ENCODE data around the gene RPS19BP1. TPM values are rescaled to one million over a fixed set of nuclear protein-coding genes. Genes with fewer than 3 reads are reported as not detected.

RPS19BP1 gene
- total and polyA plus RNA-seq, 2 of the 8 experiments (the other 6 are each of a cell fraction or from before 2014, with no cell fraction given) = 77.9 to 97.9 TPM

GRCh38 chr22:39480557-39480956, 52.0 kb downstream of the RPS19BP1 start:
- Histone ChIP-seq H3K79me2 (ENCODE audit: control insufficient read depth in 1 of 2, insufficient read depth in 2 of 2, low read length in 2 of 2) (no peaks in the 10 kb centered on the region), H3K23me2 (ENCODE audit: low read depth, low read length) (no peaks in the 10 kb centered on the region), H3K36me3 (ENCODE audit: control insufficient read depth in 2 of 4, insufficient read depth in 4 of 4, low read length in 3 of 4) (no peaks in the 10 kb centered on the region), H3K14ac (ENCODE audit: insufficient read length) (no peak overlapping the region), H2AFZ (ENCODE audit: low read length) (no peak overlapping the region), H3K4me3 (ENCODE audit: extremely low read depth in 1 of 4, insufficient read depth in 2 of 4, low read depth in 3 of 4, low read length in 4 of 4) (no peak overlapping the region), H3K27ac (ENCODE audit: low read depth, low read length) (no peak overlapping the region), H3K56ac (replicated peaks; ENCODE audit: insufficient read length, low read depth, low read length) (no peak overlapping the region), H4K20me1 (replicated peaks in 1 of 2; ENCODE audit: control insufficient read depth in 1 of 2, insufficient read depth in 2 of 2, low read length in 2 of 2) (peaks cover 9 to 17% of the 10 kb centered on the region in 2 experiments), H2BK5ac (ENCODE audit: low read depth, low read length) (no peak overlapping the region), H2BK15ac (ENCODE audit: low read length) (no peak overlapping the region), H3K23ac (ENCODE audit: insufficient read length) (no peak overlapping the region), H3K4me2 (ENCODE audit: insufficient read depth in 1 of 2, low read depth in 2 of 2, low read length in 2 of 2) (no peak overlapping the region), H3K79me1 (ENCODE audit: low read depth, low read length) (peaks cover 3% of the 10 kb centered on the region), H3K9ac (replicated peaks in 1 of 4; ENCODE audit: extremely low read depth in 1 of 4, low read depth in 3 of 4, low read length in 3 of 4) (no peak overlapping the region), H3K27me3 (replicated peaks in 1 of 4; ENCODE audit: control insufficient read depth in 3 of 4, extremely low read depth in 1 of 4, insufficient read depth in 3 of 4, low read length in 3 of 4) (no peaks in the 10 kb centered on the region; a peak in 1 of 7 replicates), H3K4me1 (replicated peaks in 1 of 4; ENCODE audit: control insufficient read depth in 3 of 4, insufficient read depth in 4 of 4, low read length in 3 of 4) (no peaks in the 10 kb centered on the region; a peak in 1 of 7 replicates), H4K8ac (ENCODE audit: extremely low read depth, insufficient read depth, low read length) (no peak overlapping the region), H3K9me3 (ENCODE audit: insufficient read depth in 2 of 2, low read depth in 1 of 2, low read length in 1 of 2) (no peaks in the 10 kb centered on the region), H3K18ac (ENCODE audit: extremely low read depth, low read length) (no peak overlapping the region), H4K91ac (replicated peaks; ENCODE audit: insufficient read length, low read length) (no peak overlapping the region), H3K4ac (replicated peaks; ENCODE audit: insufficient read length, low read depth, low read length) (no peak overlapping the region), H4K5ac (ENCODE audit: insufficient read length, low read depth, low read length) (no peak overlapping the region), H2BK12ac (ENCODE audit: low read depth, low read length) (0 out of 2 replicates have a peak overlapping the region, but pooled peaks have one; percentile 9), H2BK20ac (ENCODE audit: low read length) (no peak overlapping the region), H2BK120ac (replicated peaks; ENCODE audit: low read depth, low read length) (no peak overlapping the region), H2AK5ac (ENCODE audit: low read depth, low read length) (no peak overlapping the region)
- FAIRE-seq (no peak), DNase-seq (ENCODE audit: low read depth in 1 of 2, low spot score in 2 of 2) (no peak)
- TF ChIP-seq SIN3A (conservative IDR thresholded peaks at IDR 0.05 in 1 of 2, IDR thresholded peaks at IDR 0.05 in 1 of 2; ENCODE audit: low read depth in 1 of 2, low read length in 2 of 2) = no peak
- ChIA-PET CTCF (ENCODE audit: partially characterized antibody) (interaction anchor here (0.8 to 11.1 kb wide), 10 partner anchors 9 to 137 kb away, joined by 3 to 120 read pairs (median 6); no protein-coding TSS in a partner anchor), POLR2A (ENCODE audit: partially characterized antibody) (interaction anchor here (1.0 to 1.4 kb wide), 4 partner anchors 14 to 81 kb away, joined by 3 to 6 read pairs (median 4); partner anchors contain the start of genes ATF4 and TAB1)
- WGBS, 2 experiments (ENCODE audit: extremely low coverage in 1 of 2, insufficient coverage in 1 of 2, insufficient read length in 1 of 2, insufficient replicate concordance in 2 of 2, low coverage in 1 of 2, low lambda C conversion rate in 2 of 2, missing lambda C conversion rate in 1 of 2) = 90% methylated on average over 1 of the region's 1 CpG; no CpG with 5 or more reads in 1 of the 2 experiments
